Measurements from ENCODE around the gene DUSP10.

- TF ChIP-seq ZFP3 (CRISPR knock-in tag; IDR thresholded peaks at IDR 0.05) (no peak), ZC3H10 (CRISPR knock-in tag; IDR thresholded peaks at IDR 0.05) (no peak), PPARA (CRISPR knock-in tag; IDR thresholded peaks at IDR 0.05; ENCODE audit: borderline replicate concordance) (no peak), ISL1 (CRISPR knock-in tag; IDR thresholded peaks at IDR 0.05) (no peak), SNAI2 (CRISPR knock-in tag; IDR thresholded peaks at IDR 0.05) (no peak), CREB5 (CRISPR knock-in tag; IDR thresholded peaks at IDR 0.05; ENCODE audit: low read depth) (no peak), ZFP30 (CRISPR knock-in tag; IDR thresholded peaks at IDR 0.05) (no peak)
Measured at GRCh38 chr1:221706191-221706590, 35.7 kb downstream of the DUSP10 start.

Data from SK-N-SH treated with all-trans-retinoic acid at 6 μM for 48 hours (cell line).